G401.6 (cell line): ENCODE measurements around the gene FOXA2.

Experiments
- FAIRE-seq: peaks from 2 replicates; lab custom pipeline; 2012; peaks lifted over from hg19 to GRCh38; lab: Jason Lieb, UNC

The FOXA2 gene

GRCh38 chr20:22536956-22537756, 47.2 kb downstream of the FOXA2 start:
- FAIRE-seq, result no peak

- no peak for FAIRE-seq
These were observed 48.1 kb downstream of the FOXA2 start for GRCh38 chr20:22536141-22536828.

- no peak for FAIRE-seq
These were observed 48.9 kb downstream of the FOXA2 start for GRCh38 chr20:22535483-22535882.

- FAIRE-seq, result no peak
These were observed 50.3 kb downstream of the FOXA2 start for GRCh38 chr20:22533823-22534751.

- FAIRE-seq, result no peak
These were observed 51.8 kb downstream of the FOXA2 start for GRCh38 chr20:22532598-22532997.

GRCh38 chr20:22531756-22532155, 52.6 kb downstream of the FOXA2 start:
- no peak for FAIRE-seq

GRCh38 chr20:22531056-22531615, 53.2 kb downstream of the FOXA2 start:
- no peak for FAIRE-seq
